K562 (cell line): ENCODE results near the gene PHKG2. TPM values are rescaled to one million over a fixed set of nuclear protein-coding genes. Genes with fewer than 3 reads are reported as not detected.
A peak's percentile ranks its signal among the peaks of the same experiment; 100 is the strongest.

Experiments used
- ATF7 ChIP-seq: fragments of 450-650 bp; IDR thresholded peaks from 2 replicates; pipeline ENCODE4 v1.7.1; 2014; ENCODE audit warnings: mild to moderate bottlenecking, moderate library complexity
- BHLHE40 ChIP-seq: IDR thresholded peaks from 2 replicates; pipeline ENCODE4 v1.6.1; 2011; ENCODE audit warnings: low read length, improper control_type of control experiment
- CBX1 ChIP-seq: sonication (generic); IDR thresholded peaks from 2 replicates; pipeline ENCODE4 v1.6.1; 2016; ENCODE audit warnings: antibody characterized with exemption, low read depth, mild to moderate bottlenecking
- DMBX1 ChIP-seq: fragments of 250-450 bp; sonication (Bioruptor Pico); IDR thresholded peaks from 2 replicates; pipeline ENCODE4 v1.8.0; 2022; ENCODE audit warnings: inconsistent platforms, mild to moderate bottlenecking, moderate library complexity, borderline replicate concordance
- FOXP1 ChIP-seq: sonication (generic); formaldehyde crosslinking; IDR thresholded peaks from 2 replicates; pipeline ENCODE4 v1.8.0; 2022; ENCODE audit warnings: mild to moderate bottlenecking, missing genetic modification reagents
- GABPA ChIP-seq: fragments of 200-800 bp; sonication (Bioruptor generic); conservative IDR thresholded peaks from 2 replicates; pipeline ENCODE4 v1.6.1; 2016; ENCODE audit warnings: low read depth, missing genetic modification characterization, missing compliant biosample characterization
- LCOR ChIP-seq: sonication (generic); formaldehyde crosslinking; IDR thresholded peaks from 2 replicates; pipeline ENCODE4 v1.8.0; 2022; ENCODE audit warnings: mild to moderate bottlenecking, missing genetic modification reagents
- NR2F6 ChIP-seq: fragments of 450-650 bp; formaldehyde crosslinking; IDR thresholded peaks from 2 replicates; pipeline ENCODE4 v1.4.0; 2020; ENCODE audit warnings: mild to moderate bottlenecking
- POLR2H ChIP-seq: IDR thresholded peaks from 2 replicates; pipeline ENCODE4 v1.6.1; 2016; ENCODE audit warnings: missing genetic modification characterization, low read depth, mild to moderate bottlenecking, control low read depth, missing compliant biosample characterization, moderate library complexity
- RBM34 ChIP-seq: fragments of 200-400 bp; formaldehyde crosslinking; IDR thresholded peaks from 2 replicates; pipeline ENCODE4 v1.6.1; 2018; ENCODE audit warnings: low read length, borderline replicate concordance; ENCODE audit not compliant: insufficient read depth
- RFX7 ChIP-seq: fragments of 250-450 bp; sonication (Bioruptor Pico); IDR thresholded peaks from 2 replicates; pipeline ENCODE4 v1.5.1; 2021; ENCODE audit warnings: mild to moderate bottlenecking
- SNIP1 ChIP-seq: fragments of 450-650 bp; IDR thresholded peaks from 2 replicates; pipeline ENCODE4 v1.7.1; 2017; ENCODE audit warnings: low read depth, mild to moderate bottlenecking
- SOX6 ChIP-seq: fragments of 450-650 bp; IDR thresholded peaks from 2 replicates; pipeline ENCODE4 v1.6.1; 2014; ENCODE audit warnings: mild to moderate bottlenecking
- ZBTB17 ChIP-seq: fragments of 450-650 bp; formaldehyde crosslinking; IDR thresholded peaks from 2 replicates; pipeline ENCODE4 v1.4.0; 2020; ENCODE audit warnings: mild to moderate bottlenecking
- polyA plus RNA-seq, 8 experiments: library from polyadenylated mRNA; depleted of rRNA in 4 of 8; stranded (reverse) in 5 of 8; unstranded in 3 of 8; fragments of >200 nt; fragmentation: Nextera tagmentation in 2 of 8; fragmentation: Illumina TruSeq in 1 of 8; extraction: Ambion mirVana in 2 of 8; extraction: Trizol in 1 of 8; gene quantifications; 2 replicates each; pipeline versions ENCODE4 v1.2.1 to v1.2.3, GENCODE V29; 2011 to 2014; ENCODE audit warnings: inconsistent platforms in 1 of 8, missing spikeins in 1 of 8
- total RNA-seq, 7 experiments: library from RNA; depleted of rRNA in 6 of 7; stranded (reverse); fragments of >200 nt in 6 of 7; fragmentation: Illumina TruSeq in 2 of 7; extraction: Trizol in 2 of 7; gene quantifications; 2 replicates each; pipeline versions ENCODE4 v1.2.1 to v1.2.3, GENCODE V29; 2011 to 2021; ENCODE audit warnings: low replicate concordance in 1 of 7
- TF ChIP-seq, protein P1 (sequence below): fragments of 450-650 bp; formaldehyde crosslinking; IDR thresholded peaks from 2 replicates; pipeline ENCODE4 v1.4.0; 2020; ENCODE audit warnings: mild to moderate bottlenecking
- TF ChIP-seq, protein P2 (sequence below): sonication (generic); formaldehyde crosslinking; IDR thresholded peaks from 2 replicates; pipeline ENCODE4 v1.8.0; 2022; ENCODE audit warnings: missing genetic modification reagents, mild to moderate bottlenecking, borderline replicate concordance
- TF ChIP-seq, protein P3 (sequence below): sonication (generic); formaldehyde crosslinking; IDR thresholded peaks from 2 replicates; pipeline ENCODE4 v1.8.0; 2022; ENCODE audit warnings: missing genetic modification reagents, mild to moderate bottlenecking, moderate library complexity, borderline replicate concordance
- TF ChIP-seq, protein P4 (sequence below): fragments of 250-450 bp; sonication (Bioruptor Pico); IDR thresholded peaks from 2 replicates; pipeline ENCODE4 v1.8.0; 2021; ENCODE audit warnings: moderate library complexity, mild to moderate bottlenecking, inconsistent platforms
- TF ChIP-seq, protein P5 (sequence below): sonication (generic); formaldehyde crosslinking; IDR thresholded peaks from 2 replicates; pipeline ENCODE4 v1.8.0; 2023; ENCODE audit warnings: mild to moderate bottlenecking, missing genetic modification reagents
- TF ChIP-seq, protein P6 (sequence below): fragments of 450-650 bp; IDR thresholded peaks from 2 replicates; pipeline ENCODE4 v1.6.1; 2016

The PHKG2 gene
- total and polyA plus RNA-seq, 9 of the 15 experiments (the other 6 are each of a cell fraction or from before 2014, with no cell fraction given), result 5.8 to 54.2 (median 30.7) TPM

DNA sequence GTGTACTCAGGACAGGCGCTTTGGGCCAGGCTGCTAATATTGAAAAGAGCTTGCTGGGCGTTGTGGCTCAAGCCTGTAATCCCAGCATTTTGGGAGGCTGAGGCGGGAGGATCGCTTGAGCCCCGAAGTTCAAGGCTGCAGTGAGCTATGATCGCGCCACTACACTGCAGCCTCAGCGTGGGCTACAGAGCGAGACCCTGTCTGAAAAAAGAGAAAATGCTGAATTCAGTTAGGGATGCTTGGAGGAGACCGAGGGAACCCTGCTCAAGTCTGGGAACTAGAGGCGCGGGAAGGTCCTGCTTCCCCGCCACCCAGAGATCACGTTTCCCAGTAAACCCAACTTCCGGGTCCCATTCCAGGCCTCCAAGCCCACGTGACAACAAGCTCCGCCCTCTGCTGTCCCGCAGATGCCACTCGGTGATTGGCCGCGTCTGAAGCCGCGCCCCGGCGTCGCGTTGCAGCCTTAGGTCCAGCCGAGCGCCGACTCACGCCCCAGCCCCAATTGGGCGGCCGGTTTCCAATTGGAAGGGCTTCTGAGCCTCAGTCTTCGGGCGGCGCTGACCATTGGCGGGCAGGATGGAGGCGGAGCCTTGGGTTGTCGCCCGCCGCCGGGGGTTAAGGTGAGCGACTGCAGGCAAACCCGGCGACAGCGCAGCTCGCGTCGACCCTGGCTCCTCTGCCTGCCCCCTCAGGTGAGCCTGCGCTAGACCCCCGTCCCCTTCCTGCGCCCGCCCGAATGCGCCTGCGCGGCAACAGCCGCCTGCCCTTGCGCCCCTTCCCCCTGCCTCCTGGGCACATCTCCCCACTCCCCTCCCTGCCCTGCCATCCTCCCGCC is at the start of gene PHKG2 (continued):
- peak; percentile 97 for TF ChIP-seq BHLHE40
- TF ChIP-seq, protein P1, sequence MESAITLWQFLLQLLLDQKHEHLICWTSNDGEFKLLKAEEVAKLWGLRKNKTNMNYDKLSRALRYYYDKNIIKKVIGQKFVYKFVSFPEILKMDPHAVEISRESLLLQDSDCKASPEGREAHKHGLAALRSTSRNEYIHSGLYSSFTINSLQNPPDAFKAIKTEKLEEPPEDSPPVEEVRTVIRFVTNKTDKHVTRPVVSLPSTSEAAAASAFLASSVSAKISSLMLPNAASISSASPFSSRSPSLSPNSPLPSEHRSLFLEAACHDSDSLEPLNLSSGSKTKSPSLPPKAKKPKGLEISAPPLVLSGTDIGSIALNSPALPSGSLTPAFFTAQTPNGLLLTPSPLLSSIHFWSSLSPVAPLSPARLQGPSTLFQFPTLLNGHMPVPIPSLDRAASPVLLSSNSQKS (CRISPR knock-in tag), result no peak
- TF ChIP-seq, protein P2, sequence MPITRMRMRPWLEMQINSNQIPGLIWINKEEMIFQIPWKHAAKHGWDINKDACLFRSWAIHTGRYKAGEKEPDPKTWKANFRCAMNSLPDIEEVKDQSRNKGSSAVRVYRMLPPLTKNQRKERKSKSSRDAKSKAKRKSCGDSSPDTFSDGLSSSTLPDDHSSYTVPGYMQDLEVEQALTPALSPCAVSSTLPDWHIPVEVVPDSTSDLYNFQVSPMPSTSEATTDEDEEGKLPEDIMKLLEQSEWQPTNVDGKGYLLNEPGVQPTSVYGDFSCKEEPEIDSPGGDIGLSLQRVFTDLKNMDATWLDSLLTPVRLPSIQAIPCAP (CRISPR knock-in tag), result no peak
- 0 out of 2 replicates have a peak, but pooled peaks have one; percentile 27 for TF ChIP-seq DMBX1 (CRISPR knock-in tag)
- TF ChIP-seq CBX1, result 0 out of 2 replicates have a peak, but pooled peaks have one; percentile 50
- TF ChIP-seq ATF7, result peak; percentile 73
- TF ChIP-seq, protein P3, sequence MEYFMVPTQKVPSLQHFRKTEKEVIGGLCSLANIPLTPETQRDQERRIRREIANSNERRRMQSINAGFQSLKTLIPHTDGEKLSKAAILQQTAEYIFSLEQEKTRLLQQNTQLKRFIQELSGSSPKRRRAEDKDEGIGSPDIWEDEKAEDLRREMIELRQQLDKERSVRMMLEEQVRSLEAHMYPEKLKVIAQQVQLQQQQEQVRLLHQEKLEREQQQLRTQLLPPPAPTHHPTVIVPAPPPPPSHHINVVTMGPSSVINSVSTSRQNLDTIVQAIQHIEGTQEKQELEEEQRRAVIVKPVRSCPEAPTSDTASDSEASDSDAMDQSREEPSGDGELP (CRISPR knock-in tag), result peak; percentile 76
- TF ChIP-seq LCOR, result peak; percentile 96
- TF ChIP-seq NR2F6, result 0 out of 2 replicates have a peak, but pooled peaks have one; percentile 21
- TF ChIP-seq POLR2H (tag), result peak; percentile 81
- TF ChIP-seq, protein P4, sequence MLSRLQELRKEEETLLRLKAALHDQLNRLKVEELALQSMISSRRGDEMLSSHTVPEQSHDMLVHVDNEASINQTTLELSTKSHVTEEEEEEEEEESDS (CRISPR knock-in tag), result no peak
- no peak for TF ChIP-seq SNIP1
- peak; percentile 49; the same call in 1 of the 2 replicates for TF ChIP-seq RBM34
- TF ChIP-seq, protein P5, sequence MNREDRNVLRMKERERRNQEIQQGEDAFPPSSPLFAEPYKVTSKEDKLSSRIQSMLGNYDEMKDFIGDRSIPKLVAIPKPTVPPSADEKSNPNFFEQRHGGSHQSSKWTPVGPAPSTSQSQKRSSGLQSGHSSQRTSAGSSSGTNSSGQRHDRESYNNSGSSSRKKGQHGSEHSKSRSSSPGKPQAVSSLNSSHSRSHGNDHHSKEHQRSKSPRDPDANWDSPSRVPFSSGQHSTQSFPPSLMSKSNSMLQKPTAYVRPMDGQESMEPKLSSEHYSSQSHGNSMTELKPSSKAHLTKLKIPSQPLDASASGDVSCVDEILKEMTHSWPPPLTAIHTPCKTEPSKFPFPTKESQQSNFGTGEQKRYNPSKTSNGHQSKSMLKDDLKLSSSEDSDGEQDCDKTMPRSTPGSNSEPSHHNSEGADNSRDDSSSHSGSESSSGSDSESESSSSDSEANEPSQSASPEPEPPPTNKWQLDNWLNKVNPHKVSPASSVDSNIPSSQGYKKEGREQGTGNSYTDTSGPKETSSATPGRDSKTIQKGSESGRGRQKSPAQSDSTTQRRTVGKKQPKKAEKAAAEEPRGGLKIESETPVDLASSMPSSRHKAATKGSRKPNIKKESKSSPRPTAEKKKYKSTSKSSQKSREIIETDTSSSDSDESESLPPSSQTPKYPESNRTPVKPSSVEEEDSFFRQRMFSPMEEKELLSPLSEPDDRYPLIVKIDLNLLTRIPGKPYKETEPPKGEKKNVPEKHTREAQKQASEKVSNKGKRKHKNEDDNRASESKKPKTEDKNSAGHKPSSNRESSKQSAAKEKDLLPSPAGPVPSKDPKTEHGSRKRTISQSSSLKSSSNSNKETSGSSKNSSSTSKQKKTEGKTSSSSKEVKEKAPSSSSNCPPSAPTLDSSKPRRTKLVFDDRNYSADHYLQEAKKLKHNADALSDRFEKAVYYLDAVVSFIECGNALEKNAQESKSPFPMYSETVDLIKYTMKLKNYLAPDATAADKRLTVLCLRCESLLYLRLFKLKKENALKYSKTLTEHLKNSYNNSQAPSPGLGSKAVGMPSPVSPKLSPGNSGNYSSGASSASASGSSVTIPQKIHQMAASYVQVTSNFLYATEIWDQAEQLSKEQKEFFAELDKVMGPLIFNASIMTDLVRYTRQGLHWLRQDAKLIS, result peak; percentile 63; the same call in 1 of the 2 replicates
- TF ChIP-seq SOX6, result no peak
- TF ChIP-seq, protein P6, sequence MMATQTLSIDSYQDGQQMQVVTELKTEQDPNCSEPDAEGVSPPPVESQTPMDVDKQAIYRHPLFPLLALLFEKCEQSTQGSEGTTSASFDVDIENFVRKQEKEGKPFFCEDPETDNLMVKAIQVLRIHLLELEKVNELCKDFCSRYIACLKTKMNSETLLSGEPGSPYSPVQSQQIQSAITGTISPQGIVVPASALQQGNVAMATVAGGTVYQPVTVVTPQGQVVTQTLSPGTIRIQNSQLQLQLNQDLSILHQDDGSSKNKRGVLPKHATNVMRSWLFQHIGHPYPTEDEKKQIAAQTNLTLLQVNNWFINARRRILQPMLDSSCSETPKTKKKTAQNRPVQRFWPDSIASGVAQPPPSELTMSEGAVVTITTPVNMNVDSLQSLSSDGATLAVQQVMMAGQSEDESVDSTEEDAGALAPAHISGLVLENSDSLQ, result peak; percentile 86
- 0 out of 2 replicates have a peak, but pooled peaks have one; percentile 6 for TF ChIP-seq RFX7
- peak; percentile 70 for TF ChIP-seq GABPA (tag)
- TF ChIP-seq FOXP1 (CRISPR knock-in tag), result 0 out of 2 replicates have a peak, but pooled peaks have one; percentile 64
- TF ChIP-seq ZBTB17 (CRISPR knock-in tag), result peak; percentile 59; the same call in 1 of the 2 replicates
